Hematopoietic multipotent progenitor cell treated with erythropoietin and hydrocortisone succinate and interleukin-3 and kit ligand, for 8 days (in vitro differentiated cells): ENCODE data around the gene LRRC26.
"Not testable (repeated sequence)": the region's sequence is repeated elsewhere in the genome, so short reads cannot be mapped to it uniquely, and the experiment has no call there.

Experiments used
- DNase-seq: peaks from one replicate; pipeline ENCODE4 v3.0.0-alpha.2; 2015

Gene LRRC26

GRCh38 chr9:137149363-137149762 is 20.5 kb downstream of the LRRC26 start:
- no peak for DNase-seq

GRCh38 chr9:137148661-137149060 is 21.2 kb downstream of the LRRC26 start:
- DNase-seq, result no peak

GRCh38 chr9:137148242-137148641 is 21.6 kb downstream of the LRRC26 start:
- no peak for DNase-seq

GRCh38 chr9:137147793-137148160 is 22.1 kb downstream of the LRRC26 start:
- DNase-seq, result no peak

- no peak for DNase-seq
These were observed 22.6 kb downstream of the LRRC26 start for GRCh38 chr9:137147091-137147792.

- DNase-seq, result no peak
These were observed 23.3 kb downstream of the LRRC26 start for GRCh38 chr9:137146527-137146918.

GRCh38 chr9:137145731-137146526 is 23.9 kb downstream of the LRRC26 start:
- no peak for DNase-seq

- DNase-seq, result no peak
These were observed 26.4 kb downstream of the LRRC26 start for GRCh38 chr9:137143459-137143858.

- DNase-seq, result no peak
These were observed 27.6 kb downstream of the LRRC26 start for GRCh38 chr9:137141976-137142936.

- no peak for DNase-seq
These were observed 28.6 kb downstream of the LRRC26 start for GRCh38 chr9:137141050-137141810.

- no peak for DNase-seq
These were observed 29.5 kb downstream of the LRRC26 start for GRCh38 chr9:137140151-137141012.

GRCh38 chr9:137139468-137140150 is 30.2 kb downstream of the LRRC26 start:
- no peak for DNase-seq

- DNase-seq, result no peak
These were observed 31.0 kb downstream of the LRRC26 start, which contains the start of gene GRIN1 for GRCh38 chr9:137138722-137139467. Gene GRIN1, plus strand, starts transcription at chr9:137139154. Its CDS starts 333 bp downstream, at chr9:137139487.

- DNase-seq, result no peak
These were observed 31.7 kb downstream of the LRRC26 start for GRCh38 chr9:137138058-137138721.

- DNase-seq, result no peak
These were observed 32.8 kb downstream of the LRRC26 start for GRCh38 chr9:137136881-137137607.

GRCh38 chr9:137136261-137136880 is 33.5 kb downstream of the LRRC26 start:
- no peak for DNase-seq

- not testable (repeated sequence) for DNase-seq
These were observed 34.7 kb downstream of the LRRC26 start for GRCh38 chr9:137135154-137135553.

GRCh38 chr9:137134191-137134590 is 35.7 kb downstream of the LRRC26 start:
- no peak for DNase-seq
